Mesenteric fat pad (tissue), 1 donor: Measurements from ENCODE around the gene LRMDA. TPM values are rescaled to one million over a fixed set of nuclear protein-coding genes. Genes with fewer than 3 reads are reported as not detected.

Source experiments
- DNase-seq: peaks from one replicate; pipeline ENCODE4 v3.0.0-alpha.2; 2020; ENCODE audit warnings: low spot score
- total RNA-seq: library from RNA; stranded (reverse); fragmentation: NEBNext Ultra II Directional; extraction: Animal tissue kit (Norgen Biotek cat#: 25700); gene quantifications from one replicate; pipeline ENCODE4 v1.2.1, GENCODE V29; 2021
- donor health status: DM: yes; HTN: yes; CAD: no.

Gene LRMDA
- total RNA-seq, 1 donor from 2014 or later, result 26.6 TPM

DNA sequence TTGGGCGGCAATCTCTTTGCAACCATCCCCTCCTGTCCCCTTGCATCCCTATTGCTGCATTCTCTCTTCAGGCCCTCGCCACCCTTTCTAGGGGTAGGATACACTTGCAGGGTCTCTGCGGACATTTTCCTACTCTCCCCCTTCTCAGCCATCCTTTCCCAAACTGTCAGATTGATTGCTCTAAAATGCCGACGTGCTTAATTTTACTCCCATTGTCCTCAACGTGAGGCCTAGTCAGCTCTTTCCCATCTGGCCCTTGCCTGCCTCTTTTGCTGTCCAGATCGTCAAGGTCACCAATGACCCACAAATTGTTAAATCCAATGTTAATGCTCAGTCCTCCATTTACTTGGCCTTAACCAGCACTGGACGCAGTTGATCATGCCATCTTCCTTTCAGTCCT, 12.7 kb upstream of the LRMDA start:
- DNase-seq, result no peak

DNA sequence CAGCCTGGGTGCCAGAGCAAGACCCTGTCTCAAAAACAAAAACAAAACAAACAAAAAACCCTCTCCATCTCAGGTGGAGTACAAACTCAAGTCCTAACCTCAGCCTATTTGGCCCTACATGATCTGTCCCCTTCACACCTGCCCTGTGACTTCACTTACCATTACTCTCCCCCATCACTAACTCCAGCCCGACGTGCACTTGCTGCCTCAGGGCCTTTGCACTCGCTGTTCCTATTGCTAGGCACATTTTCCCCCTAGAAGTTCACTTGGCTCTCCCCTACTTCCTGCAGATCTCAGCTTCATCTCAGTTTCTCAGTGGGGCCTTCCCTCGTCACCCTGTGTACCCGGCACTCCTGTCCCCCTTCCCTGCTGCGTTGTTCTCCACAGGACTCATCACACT, 8.5 kb upstream of the LRMDA start:
- no peak for DNase-seq

- DNase-seq, result no peak
Observed at GRCh38 chr10:75424571-75424970, 6.9 kb upstream of the LRMDA start.

- no peak for DNase-seq
Observed at GRCh38 chr10:75425291-75426079, 5.9 kb upstream of the LRMDA start.

DNA sequence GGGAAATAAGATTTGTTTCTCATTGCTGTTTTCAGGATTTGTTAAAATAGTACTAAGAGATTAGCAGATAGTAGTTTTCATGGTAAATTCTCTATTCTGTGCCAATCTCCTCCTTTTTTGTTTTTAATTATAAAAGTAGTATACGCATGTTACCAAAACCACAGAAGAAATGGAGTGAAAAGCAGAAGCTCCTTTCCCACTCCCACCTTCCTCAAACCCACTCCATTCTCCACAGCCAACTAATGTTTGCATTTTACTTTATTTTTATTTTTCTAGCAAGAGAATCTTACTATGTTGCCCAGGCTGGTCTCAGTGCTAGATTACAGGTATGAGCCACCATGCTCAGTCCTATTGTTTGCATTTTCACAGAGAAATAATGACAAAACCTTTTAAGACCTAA, 4.5 kb upstream of the LRMDA start:
- no peak for DNase-seq

- no peak for DNase-seq
Observed at GRCh38 chr10:75427951-75428350, 3.5 kb upstream of the LRMDA start.

DNA sequence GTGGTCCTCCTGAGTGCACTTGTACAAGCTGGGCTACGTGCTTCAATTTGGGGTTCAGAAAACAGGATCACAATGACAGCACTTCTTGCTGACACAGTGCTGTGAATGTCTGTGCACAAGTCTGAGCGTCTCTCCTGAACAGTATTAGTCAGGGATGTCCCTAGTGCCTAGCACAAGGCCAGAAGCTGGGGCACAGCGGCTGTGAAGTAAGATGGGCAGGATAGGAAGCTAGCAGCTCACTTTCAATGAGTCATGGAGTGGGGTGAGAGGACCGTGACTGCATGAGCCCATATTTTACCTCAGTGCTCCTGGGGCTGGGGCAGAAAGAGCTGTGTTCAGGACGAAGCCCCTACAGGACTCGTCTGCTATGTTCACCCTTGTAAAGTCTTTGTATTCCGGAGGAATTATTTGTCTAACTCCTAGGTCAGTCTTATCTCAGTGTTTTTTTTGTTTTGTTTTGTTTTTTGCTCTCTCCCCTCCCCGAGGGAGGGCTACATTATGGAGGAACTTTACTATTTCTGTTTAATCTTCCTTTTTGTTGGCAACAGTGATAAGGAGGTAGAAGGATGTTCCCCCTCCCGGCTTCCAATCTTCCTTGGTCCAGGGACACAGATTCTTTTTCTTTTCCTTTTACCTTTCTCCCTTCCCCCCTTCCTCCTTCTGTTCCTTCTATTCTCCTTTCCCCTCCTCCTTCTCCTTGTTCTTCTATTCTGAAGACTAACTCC, 2.8 kb upstream of the LRMDA start:
- DNase-seq, result no peak

DNA sequence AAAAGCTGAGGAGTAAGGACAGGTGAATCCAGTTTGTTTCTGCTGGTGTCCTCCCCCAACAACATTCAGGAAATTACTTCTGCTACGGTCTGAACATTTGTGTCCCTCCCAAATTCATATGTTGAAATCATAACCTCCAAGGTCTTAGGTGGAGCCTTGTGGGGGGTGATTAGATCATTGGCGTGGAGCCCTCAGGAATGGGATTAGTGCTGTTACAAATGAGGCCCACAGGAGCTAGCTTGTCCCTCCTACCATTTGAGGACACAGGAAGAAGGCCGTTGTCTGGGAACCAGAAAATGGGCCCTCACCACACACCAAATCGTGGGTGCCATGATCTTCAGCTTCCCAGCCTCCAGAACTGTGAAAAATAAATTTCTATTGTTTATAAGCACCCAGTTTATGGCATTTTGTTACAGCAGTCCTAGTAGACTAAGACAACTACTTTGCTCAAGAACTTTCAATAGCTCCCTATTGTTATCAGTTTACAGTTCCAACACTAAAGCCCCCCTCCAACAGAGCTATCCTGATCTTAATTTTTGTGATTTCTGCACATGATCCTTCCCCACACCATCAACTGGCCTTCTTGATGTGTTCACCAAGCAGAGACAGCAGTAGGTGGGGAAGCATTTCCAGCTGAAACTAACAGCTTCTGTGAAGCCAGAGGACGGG, 2.1 kb upstream of the LRMDA start:
- no peak for DNase-seq

- no peak for DNase-seq
Observed at GRCh38 chr10:75430000-75430763, 1.2 kb upstream of the LRMDA start.

DNA sequence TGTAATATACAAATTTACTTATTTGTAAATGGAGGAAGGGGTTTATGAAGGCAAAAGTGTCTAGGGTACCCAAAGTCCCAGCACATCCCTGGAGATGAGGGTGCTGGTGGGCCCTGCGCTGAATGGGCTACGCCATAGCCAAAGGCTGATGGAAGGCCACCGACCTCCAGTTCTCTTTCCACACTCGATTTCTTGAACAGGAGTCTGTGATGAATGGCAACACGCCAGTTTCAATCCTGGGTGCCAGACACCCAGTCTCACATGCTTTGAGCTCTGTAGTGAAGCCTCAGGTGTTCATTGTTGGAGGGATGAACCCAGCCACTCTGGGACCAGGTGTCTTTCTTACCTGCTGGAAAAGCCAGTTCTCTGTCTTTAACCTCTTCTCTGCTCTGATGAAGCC, 752 bp downstream of the LRMDA start:
- DNase-seq, result no peak

DNA sequence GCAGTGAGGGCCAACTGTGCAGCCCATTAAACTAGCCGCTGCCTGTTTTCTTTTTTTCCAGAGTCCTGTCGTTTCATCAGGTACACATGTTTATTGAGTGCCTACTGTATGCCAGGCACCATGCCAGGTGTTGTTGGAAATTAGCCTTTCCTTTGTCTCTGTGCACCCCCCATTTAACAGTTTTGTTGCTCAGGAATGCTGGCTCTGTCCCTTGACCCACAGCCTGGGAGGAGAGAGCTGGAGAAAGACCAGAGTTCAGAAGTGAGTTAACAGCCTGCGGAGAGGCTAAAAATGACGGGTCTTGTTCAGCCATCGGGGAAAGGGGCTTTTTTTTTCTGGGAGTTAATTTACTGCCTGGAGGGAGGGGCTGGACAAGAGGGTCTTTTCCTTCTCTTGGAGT, 1.3 kb downstream of the LRMDA start:
- DNase-seq, result no peak

- no peak for DNase-seq
Observed at GRCh38 chr10:75433216-75433615, 1.8 kb downstream of the LRMDA start.

- no peak for DNase-seq
Observed at GRCh38 chr10:75434291-75434690, 2.9 kb downstream of the LRMDA start.

GRCh38 chr10:75435291-75435690, 3.9 kb downstream of the LRMDA start:
- no peak for DNase-seq

DNA sequence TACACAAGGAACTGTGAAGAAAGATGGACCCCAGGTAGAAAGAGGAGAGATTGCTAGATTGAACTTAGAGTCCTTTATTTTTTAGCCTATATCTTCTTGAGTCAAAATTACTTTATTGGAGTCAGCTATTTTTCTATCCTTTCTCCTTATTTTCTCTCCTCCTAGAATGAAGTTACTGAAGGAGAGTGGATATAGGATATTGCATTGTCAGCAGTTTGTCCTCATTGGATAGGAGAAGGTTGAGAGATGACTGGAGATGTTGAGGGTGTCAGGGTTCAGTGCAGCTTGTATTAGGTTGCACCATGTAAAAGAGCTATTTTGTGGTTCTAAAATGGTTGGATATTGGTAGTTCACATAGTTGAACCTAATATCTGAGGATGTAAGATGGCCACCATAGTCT, 5.5 kb downstream of the LRMDA start:
- DNase-seq, result no peak

DNA sequence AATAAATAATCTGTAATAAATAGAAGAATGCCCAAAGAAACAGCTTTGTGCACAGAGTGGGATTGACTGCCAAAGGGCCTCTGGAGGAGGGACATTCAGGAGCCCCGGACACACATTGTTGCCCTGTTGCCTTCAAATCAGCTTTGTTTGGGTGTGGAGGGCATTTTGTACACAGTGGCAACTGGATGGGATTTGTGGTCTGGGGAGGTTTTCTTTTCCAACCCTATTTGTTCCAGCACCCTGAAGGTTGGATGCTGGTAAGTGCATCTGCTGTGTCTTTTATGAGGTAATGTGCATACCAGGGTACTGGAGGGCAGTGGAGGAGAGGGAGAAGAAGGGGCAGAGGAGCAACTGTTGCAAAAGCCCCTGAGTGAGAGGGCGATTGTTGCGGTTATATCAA, 6.3 kb downstream of the LRMDA start:
- DNase-seq, result no peak

GRCh38 chr10:75438275-75438674, 6.9 kb downstream of the LRMDA start:
- DNase-seq, result no peak

DNA sequence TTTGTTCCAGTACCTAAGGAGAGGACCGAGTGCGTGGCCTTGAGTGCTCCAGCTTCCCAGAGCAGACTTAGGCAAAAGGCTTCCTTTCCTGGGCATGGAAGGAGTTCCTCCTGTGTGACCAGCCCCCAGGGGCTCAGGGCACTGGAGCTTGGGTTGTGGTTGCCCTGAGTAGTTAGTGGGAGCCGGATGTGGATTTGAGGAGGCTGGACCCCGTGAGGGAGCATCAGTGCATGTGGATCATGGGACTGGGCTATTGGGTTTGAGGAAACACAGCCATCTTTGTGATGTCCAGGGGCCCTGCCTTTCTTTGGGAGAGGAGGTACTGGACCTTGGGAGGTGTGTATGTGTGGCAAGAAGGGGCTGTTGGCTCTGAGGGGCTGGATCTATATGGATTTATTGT, 8.4 kb downstream of the LRMDA start:
- no peak for DNase-seq

GRCh38 chr10:75440271-75440793, 8.9 kb downstream of the LRMDA start:
- DNase-seq, result no peak

DNA sequence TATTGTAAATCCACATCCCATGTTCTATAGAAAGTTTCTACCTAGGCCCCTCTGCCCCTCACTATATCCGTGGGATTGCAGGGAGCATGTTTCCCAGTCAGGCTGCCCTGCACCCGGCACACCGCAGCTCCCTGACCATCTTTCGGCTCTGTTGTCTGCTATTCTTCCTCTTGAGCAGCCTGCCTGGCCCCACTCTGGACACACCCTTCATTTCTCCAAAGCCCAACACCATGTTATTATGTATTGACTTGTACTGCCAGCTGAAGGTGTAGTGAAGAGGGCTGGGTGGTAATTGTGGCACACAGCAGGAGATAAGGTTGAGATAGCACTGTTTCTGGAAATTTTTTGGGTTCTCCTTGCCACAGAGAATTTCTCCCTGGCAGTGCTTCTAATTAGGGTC, 9.8 kb downstream of the LRMDA start:
- DNase-seq, result no peak

- DNase-seq, result no peak
Observed at GRCh38 chr10:75441682-75442081, 10.3 kb downstream of the LRMDA start.
